Transverse colon (tissue), 4 donors: ENCODE results near the gene TTC21A.

Experiments used
- POLR2A ChIP-seq: fragments of 450-650 bp; IDR thresholded peaks from one replicate; pipeline ENCODE4 v1.6.1; 2016; ENCODE audit warnings: antibody characterized with exemption, mild to moderate bottlenecking, moderate library complexity
- POLR2AphosphoS5 ChIP-seq, 3 donors: sonication (generic); formaldehyde crosslinking; IDR thresholded peaks; one replicate each; pipeline ENCODE4 v1.6.1; 2016; ENCODE audit warnings: antibody characterized with exemption in 3 of 3
- TF ChIP-seq, protein P1 (sequence below), 5 experiments: fragments of 200-600 bp in 3 of 5; fragments of 450-650 bp in 2 of 5; sonication (generic) in 3 of 5; IDR thresholded peaks; 1 replicate in 2 of 5; 2 replicates in 3 of 5; pipeline ENCODE4 v1.5.1; 2016 to 2017; ENCODE audit warnings: antibody characterized with exemption in 5 of 5, inconsistent platforms in 3 of 5, mild to moderate bottlenecking in 2 of 5, moderate library complexity in 1 of 5

DNA sequence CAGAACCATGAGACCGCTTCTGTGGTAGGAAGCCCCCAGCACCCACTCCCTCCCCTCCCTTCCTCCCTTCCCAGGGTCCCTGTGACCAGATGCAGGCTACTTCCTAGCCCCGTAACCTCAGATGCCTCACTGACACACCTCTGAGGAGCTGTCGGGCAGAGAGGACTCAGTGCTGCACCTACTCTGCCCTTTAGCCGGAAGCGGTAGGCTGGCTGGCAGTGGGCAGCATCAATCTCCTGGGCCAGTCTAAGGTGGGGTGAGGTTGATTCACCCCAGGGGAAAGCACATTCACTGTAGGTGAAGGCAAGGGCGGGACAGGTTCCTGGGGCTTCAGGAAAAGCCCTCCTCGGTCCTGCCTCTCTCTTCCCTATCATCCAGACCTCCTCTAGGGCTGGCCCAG, 26.8 kb downstream of the TTC21A start:
- TF ChIP-seq, protein P1, sequence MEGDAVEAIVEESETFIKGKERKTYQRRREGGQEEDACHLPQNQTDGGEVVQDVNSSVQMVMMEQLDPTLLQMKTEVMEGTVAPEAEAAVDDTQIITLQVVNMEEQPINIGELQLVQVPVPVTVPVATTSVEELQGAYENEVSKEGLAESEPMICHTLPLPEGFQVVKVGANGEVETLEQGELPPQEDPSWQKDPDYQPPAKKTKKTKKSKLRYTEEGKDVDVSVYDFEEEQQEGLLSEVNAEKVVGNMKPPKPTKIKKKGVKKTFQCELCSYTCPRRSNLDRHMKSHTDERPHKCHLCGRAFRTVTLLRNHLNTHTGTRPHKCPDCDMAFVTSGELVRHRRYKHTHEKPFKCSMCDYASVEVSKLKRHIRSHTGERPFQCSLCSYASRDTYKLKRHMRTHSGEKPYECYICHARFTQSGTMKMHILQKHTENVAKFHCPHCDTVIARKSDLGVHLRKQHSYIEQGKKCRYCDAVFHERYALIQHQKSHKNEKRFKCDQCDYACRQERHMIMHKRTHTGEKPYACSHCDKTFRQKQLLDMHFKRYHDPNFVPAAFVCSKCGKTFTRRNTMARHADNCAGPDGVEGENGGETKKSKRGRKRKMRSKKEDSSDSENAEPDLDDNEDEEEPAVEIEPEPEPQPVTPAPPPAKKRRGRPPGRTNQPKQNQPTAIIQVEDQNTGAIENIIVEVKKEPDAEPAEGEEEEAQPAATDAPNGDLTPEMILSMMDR (IDR thresholded peaks at IDR 0.05) = no peak
- no peak for TF ChIP-seq POLR2AphosphoS5 (IDR thresholded peaks at IDR 0.05)
- no peak for TF ChIP-seq POLR2A
